GM12878 (cell line): ENCODE results near the gene SGO1. TPM values are rescaled to one million over a fixed set of nuclear protein-coding genes. Genes with fewer than 3 reads are reported as not detected.

Experiments used
- ATAC-seq: fragments of 200-7000 bp; cut with Tn5 transposase; 3 replicates; pipeline ENCODE4 v1.9.1; 2020; ENCODE audit warnings: mild to moderate bottlenecking, moderate library complexity
- BruUV-seq: library from RNA; stranded (reverse); fragments of 400-500 nt; replicated peaks from 2 replicates; lab custom pipeline; 2021; lab: Mats Ljungman, UMichigan
- CTCF ChIA-PET: fragments of 300-600 bp; sonication (Branson Sonifier 250); formaldehyde crosslinking; extraction: SDS; loops from one replicate; lab custom pipeline; 2021; ENCODE audit warnings: inconsistent platforms; lab: Yijun Ruan, JAX
- POLR2A ChIA-PET: fragments of 350-600 bp; formaldehyde crosslinking; extraction: SDS; loops from one replicate; lab custom pipeline; 2021; ENCODE audit warnings: inconsistent platforms; lab: Charles Lee
- RAD21 ChIA-PET: fragments of 300-600 bp; sonication (Branson Sonifier 250); formaldehyde crosslinking; loops from one replicate; lab custom pipeline; 2023; ENCODE audit warnings: antibody characterized with exemption; ENCODE audit not compliant: unreplicated experiment; lab: Charles Lee
- SMC1A ChIA-PET: fragments of 300-600 bp; sonication (Branson Sonifier 250); formaldehyde crosslinking; loops from one replicate; lab custom pipeline; 2023; ENCODE audit not compliant: unreplicated experiment, uncharacterized antibody; lab: Charles Lee
- DNase-seq: peaks from one replicate; pipeline ENCODE4 v3.0.0-alpha.2; 2011; ENCODE audit warnings: low read depth, low spot score
- FAIRE-seq: peaks from 3 replicates; lab custom pipeline; 2011; peaks lifted over from hg19 to GRCh38; lab: Jason Lieb, UNC
- H2AFZ ChIP-seq: 2 replicates; pipeline ENCODE4 v1.6.0; 2011; ENCODE audit warnings: low read depth, low read length, control low read depth; ENCODE audit not compliant: control insufficient read depth
- H3K27ac ChIP-seq: 2 replicates; pipeline ENCODE4 v1.5.1; 2011; ENCODE audit warnings: control low read depth; ENCODE audit not compliant: control insufficient read depth, insufficient read depth
- H3K27me3 ChIP-seq, 2 experiments: replicated peaks in 1 of 2; 2 replicates each; pipeline versions ENCODE4 v1.6.0 to v1.6.1; 2011; ENCODE audit warnings: low read length in 1 of 2; ENCODE audit not compliant: control insufficient read depth in 2 of 2, insufficient read depth in 2 of 2
- H3K36me3 ChIP-seq, 2 experiments: 2 replicates each; pipeline ENCODE4 v1.5.1; 2011; ENCODE audit warnings: low read length in 1 of 2; ENCODE audit not compliant: control insufficient read depth in 2 of 2, insufficient read depth in 2 of 2
- H3K4me1 ChIP-seq: 2 replicates; pipeline ENCODE4 v1.6.1; 2011; ENCODE audit warnings: mild to moderate bottlenecking, low read length, moderate library complexity, mixed read lengths; ENCODE audit not compliant: control insufficient read depth, insufficient read depth
- H3K4me2 ChIP-seq: 2 replicates; pipeline ENCODE4 v1.6.0; 2011; ENCODE audit warnings: control low read depth; ENCODE audit not compliant: control insufficient read depth, insufficient read depth
- H3K4me3 ChIP-seq: fragments of 200-600 bp; sonication (generic); 2 replicates; pipeline ENCODE4 v1.5.1; 2016
- H3K79me2 ChIP-seq: 2 replicates; pipeline ENCODE4 v1.6.0; 2011; ENCODE audit warnings: low read length; ENCODE audit not compliant: control insufficient read depth, insufficient read depth
- H3K9ac ChIP-seq: 2 replicates; pipeline ENCODE4 v1.8.0; 2011; ENCODE audit warnings: low read length, control low read depth, mixed read lengths; ENCODE audit not compliant: control insufficient read depth, insufficient read depth
- H3K9me3 ChIP-seq: replicated peaks from 3 replicates; pipeline ENCODE4 v1.5.1; 2011; ENCODE audit warnings: mild to moderate bottlenecking, low read length; ENCODE audit not compliant: control insufficient read depth, insufficient read depth
- H4K20me1 ChIP-seq: 2 replicates; pipeline ENCODE4 v1.6.0; 2011; ENCODE audit not compliant: control insufficient read depth, insufficient read depth
- BACH1 ChIP-seq: fragments of 450-650 bp; IDR thresholded peaks from 2 replicates; pipeline ENCODE4 v1.6.1; 2017; ENCODE audit warnings: mild to moderate bottlenecking, borderline replicate concordance
- BHLHE40 ChIP-seq, 2 experiments: fragments of 450-650 bp in 1 of 2; IDR thresholded peaks; 2 replicates each; pipeline ENCODE4 v1.6.1; 2011 to 2017; ENCODE audit warnings: low read depth in 2 of 2, borderline replicate concordance in 1 of 2, improper control_type of control experiment in 1 of 2, low read length in 1 of 2, mild to moderate bottlenecking in 1 of 2
- CUX1 ChIP-seq: IDR thresholded peaks from 2 replicates; pipeline ENCODE4 v1.6.1; 2012; ENCODE audit warnings: improper control_type of control experiment, low read depth, low read length; ENCODE audit not compliant: insufficient replicate concordance
- FOXM1 ChIP-seq: IDR thresholded peaks from 2 replicates; pipeline ENCODE4 v1.6.1; 2012; ENCODE audit warnings: low read depth, mild to moderate bottlenecking, inconsistent platforms, low read length, moderate library complexity
- MAX ChIP-seq: IDR thresholded peaks from 2 replicates; pipeline ENCODE4 v1.6.1; 2012; ENCODE audit warnings: low read depth, low read length, improper control_type of control experiment
- POLR2A ChIP-seq: IDR thresholded peaks from 2 replicates; pipeline ENCODE4 v1.6.1; 2011; ENCODE audit warnings: low read depth, mild to moderate bottlenecking, low read length
- SKIL ChIP-seq: fragments of 450-650 bp; IDR thresholded peaks from 2 replicates; pipeline ENCODE4 v1.6.1; 2017; ENCODE audit warnings: mild to moderate bottlenecking, low read depth, inconsistent platforms; ENCODE audit not compliant: poor library complexity, severe bottlenecking
- SRF ChIP-seq, 2 experiments: IDR thresholded peaks; 2 replicates each; pipeline ENCODE4 v1.6.1; 2011; ENCODE audit warnings: low read depth in 2 of 2, low read length in 2 of 2, mild to moderate bottlenecking in 1 of 2, moderate library complexity in 1 of 2
- SUPT20H ChIP-seq: IDR thresholded peaks from 2 replicates; pipeline ENCODE4 v1.6.1; 2011; ENCODE audit warnings: low read depth, mild to moderate bottlenecking, low read length, moderate library complexity, borderline replicate concordance; ENCODE audit not compliant: control insufficient read depth
- USF1 ChIP-seq: IDR thresholded peaks from 2 replicates; pipeline ENCODE4 v1.6.1; 2011; ENCODE audit warnings: borderline replicate concordance, low read depth, mild to moderate bottlenecking, moderate library complexity, mixed read lengths, low read length; ENCODE audit not compliant: insufficient read depth; ENCODE audit errors: extremely low read length
- ZBED1 ChIP-seq: IDR thresholded peaks from 2 replicates; pipeline ENCODE4 v1.6.1; 2016; ENCODE audit warnings: borderline replicate concordance
- ZNF384 ChIP-seq: IDR thresholded peaks from 2 replicates; pipeline ENCODE4 v1.6.1; 2012; ENCODE audit warnings: low read depth, mild to moderate bottlenecking, low read length, improper control_type of control experiment, borderline replicate concordance
- WGBS: methylation state at CpG from one replicate; pipeline ENCODE4 v1.1.6; 2016; ENCODE audit warnings: low lambda C conversion rate; ENCODE audit not compliant: insufficient replicate concordance, insufficient coverage; ENCODE audit errors: missing lambda C conversion rate; 5-methylcytosine and 5-hydroxymethylcytosine counted together
- in situ Hi-C: fragments of 300-500 bp; cut with MboI; formaldehyde crosslinking; loops from 9 replicates; pipeline ENCODE4 v1.14.3; 2018; ENCODE audit warnings: mixed read lengths
- intact Hi-C: fragments of 100-400 bp; cut with micrococcal nuclease; formaldehyde crosslinking; loops from one replicate; pipeline ENCODE4 v1.14.2; 2022; ENCODE audit not compliant: unreplicated experiment
- polyA plus RNA-seq, 11 experiments: library from polyadenylated mRNA; depleted of rRNA in 4 of 11; unstranded in 6 of 11; stranded (reverse) in 5 of 11; fragments of >200 nt; fragmentation: Nextera tagmentation in 4 of 11; fragmentation: Illumina TruSeq in 1 of 11; extraction: Ambion mirVana in 4 of 11; extraction: Trizol in 1 of 11; gene quantifications; 1 replicate in 1 of 11; 2 replicates in 10 of 11; pipeline versions ENCODE4 v1.2.1 to v1.2.3, GENCODE V29; 2011 to 2016; ENCODE audit warnings: inconsistent platforms in 2 of 11, missing spikeins in 2 of 11, low read depth in 1 of 11
- total RNA-seq, 4 experiments: library from RNA; depleted of rRNA in 3 of 4; stranded (reverse); fragments of >200 nt in 3 of 4; fragmentation: Illumina TruSeq in 1 of 4; extraction: Trizol in 1 of 4; gene quantifications; 2 replicates each; pipeline versions ENCODE4 v1.2.1 to v1.2.3, GENCODE V29; 2013 to 2021

The SGO1 gene
- total and polyA plus RNA-seq, 10 of the 15 experiments (the other 5 are each of a cell fraction or from before 2014, with no cell fraction given) = 10.9 to 46.2 (median 17.6) TPM

GRCh38 chr3:20145874-20146273 lies 40.1 kb downstream of the SGO1 start:
- no peak for ATAC-seq
- Histone ChIP-seq H3K27ac (no peak overlapping the region), H3K36me3 (peaks cover 0 to 3% of the 10 kb centered on the region in 2 experiments; a peak in 1 of 4 replicates), H3K79me2 (no peaks in the 10 kb centered on the region), H3K27me3 (no peaks in the 10 kb centered on the region), H3K9ac (no peak overlapping the region), H3K4me3 (no peak overlapping the region), H3K9me3 (no peaks in the 10 kb centered on the region), H3K4me1 (no peaks in the 10 kb centered on the region), H2AFZ (no peak overlapping the region), H4K20me1 (no peaks in the 10 kb centered on the region), H3K4me2 (no peak overlapping the region)
- 83% methylated on average over 2 of the region's 2 CpGs for WGBS
- ChIA-PET RAD21 (no interaction called here), SMC1A (interaction anchor here (2.5 kb wide), 1 partner anchor 9 kb away, joined by 7 read pairs; no protein-coding TSS in a partner anchor), CTCF (no interaction called here), POLR2A (no interaction called here)
- no TSS peak for BruUV-seq
- no peak for DNase-seq
- in situ Hi-C loops = no loop called here
- FAIRE-seq = no peak
- TF ChIP-seq USF1 (no peak), POLR2A (no peak), SKIL (no peak), SRF (IDR thresholded peaks at IDR 0.05; ENCODE audit: low read depth in 2 of 2, low read length in 2 of 2) (no peak), ZBED1 (no peak), FOXM1 (no peak), BHLHE40 (IDR thresholded peaks at IDR 0.05; ENCODE audit: borderline replicate concordance in 1 of 2, low read depth in 2 of 2, low read length in 1 of 2) (no peak), MAX (no peak), SUPT20H (no peak), CUX1 (no peak), ZNF384 (no peak), BACH1 (no peak)
- intact Hi-C loops = no loop called here
